CD4-positive, alpha-beta T cell (primary cell): ENCODE data around the gene TLE2. TPM values are rescaled to one million over a fixed set of nuclear protein-coding genes. Genes with fewer than 3 reads are reported as not detected.

Source experiments
- ATAC-seq: fragments of 200-7000 bp; cut with Tn5 transposase; one replicate; pipeline ENCODE4 v1.10.0; 2022; ENCODE audit warnings: mild to moderate bottlenecking; ENCODE audit not compliant: poor library complexity
- CTCF ChIA-PET: fragments of 350-600 bp; sonication (Branson Sonifier 250); formaldehyde crosslinking; loops from one replicate; lab custom pipeline; 2021; ENCODE audit warnings: antibody characterized with exemption, inconsistent platforms; lab: Charles Lee
- POLR2A ChIA-PET: fragments of 350-600 bp; sonication (Branson Sonifier 250); formaldehyde crosslinking; loops from one replicate; lab custom pipeline; 2021; ENCODE audit warnings: antibody characterized with exemption, inconsistent platforms; lab: Charles Lee
- DNase-seq, 14 experiments: peaks; one replicate each; pipeline ENCODE4 v3.0.0-alpha.2; 2013 to 2020; ENCODE audit warnings: mixed read lengths in 2 of 14
- H3K27ac ChIP-seq, 2 donors: one replicate each; pipeline versions ENCODE4 v1.5.1 to v1.7.0; 2013; ENCODE audit warnings: low read length in 2 of 2, low read depth in 1 of 2, mild to moderate bottlenecking in 1 of 2
- H3K27me3 ChIP-seq, 2 experiments: 1 replicate in 1 of 2; 2 replicates in 1 of 2; pipeline versions ENCODE4 v1.6.1 to v1.7.0; 2013; ENCODE audit warnings: low read length in 2 of 2, control low read depth in 1 of 2, mild to moderate bottlenecking in 1 of 2, moderate library complexity in 1 of 2; ENCODE audit not compliant: insufficient read depth in 2 of 2, control insufficient read depth in 1 of 2
- H3K36me3 ChIP-seq: one replicate; pipeline ENCODE4 v1.6.1; 2013; ENCODE audit warnings: low read length, control low read depth; ENCODE audit not compliant: insufficient read depth
- H3K4me1 ChIP-seq: one replicate; pipeline ENCODE4 v1.6.1; 2013; ENCODE audit warnings: low read length, control low read depth; ENCODE audit not compliant: insufficient read depth
- H3K4me3 ChIP-seq: one replicate; pipeline ENCODE4 v1.5.1; 2013; ENCODE audit warnings: mild to moderate bottlenecking, low read length, moderate library complexity
- H3K9me3 ChIP-seq, 2 experiments: 1 replicate in 1 of 2; 2 replicates in 1 of 2; pipeline versions ENCODE4 v1.6.1 to v1.7.0; 2013; ENCODE audit warnings: low read length in 2 of 2, mild to moderate bottlenecking in 2 of 2, control low read depth in 1 of 2, moderate library complexity in 1 of 2; ENCODE audit not compliant: control insufficient read depth in 1 of 2, insufficient read depth in 1 of 2
- H3K27ac Mint-ChIP-seq: one replicate; pipeline ENCODE4 v1.8.0; 2020; ENCODE audit warnings: mixed read lengths
- H3K27me3 Mint-ChIP-seq: one replicate; pipeline ENCODE4 v1.8.0; 2021; ENCODE audit warnings: mixed read lengths
- H3K36me3 Mint-ChIP-seq: one replicate; pipeline ENCODE4 v1.8.0; 2021; ENCODE audit warnings: low read depth, mixed read lengths
- H3K4me1 Mint-ChIP-seq: one replicate; pipeline ENCODE4 v1.8.0; 2021; ENCODE audit warnings: low read depth, mixed read lengths
- H3K4me3 Mint-ChIP-seq: one replicate; pipeline ENCODE4 v1.8.0; 2020; ENCODE audit warnings: mild to moderate bottlenecking, mixed read lengths
- H3K9me3 Mint-ChIP-seq: one replicate; pipeline ENCODE4 v1.8.0; 2020; ENCODE audit warnings: mixed read lengths
- CTCF ChIP-seq: fragments of 200-600 bp; IDR thresholded peaks from one replicate; pipeline ENCODE4 v1.8.0; 2022; ENCODE audit warnings: antibody characterized with exemption, mild to moderate bottlenecking
- intact Hi-C, 2 experiments: fragments of 100-400 bp; cut with DNase I in 1 of 2; cut with micrococcal nuclease in 1 of 2; formaldehyde crosslinking; loops; one replicate each; pipeline versions ENCODE4 v1.15.1 to v1.9.0; 2023 to 2025; cut with DNase I, micrococcal nuclease
- total RNA-seq, 174 experiments: library from RNA in 2 of 174; stranded (reverse) in 2 of 174; gene quantifications; one replicate each; pipeline ENCODE4 v1.2.3 and lab custom pipeline; 2021 to 2026

TLE2 gene
- total RNA-seq, 2 experiments from 2014 or later, result 23.9 to 25.0 TPM

- POLR2A ChIA-PET, result interaction anchor here (1.3 kb wide), 1 partner anchor 11 kb away, joined by 3 read pairs; no protein-coding TSS in a partner anchor
- Histone ChIP-seq H3K4me1 (peaks cover 10% of the 10 kb centered on the region), H3K27ac (no peak overlapping the region), H3K36me3 (no peaks in the 10 kb centered on the region), H3K9me3 (no peaks in the 10 kb centered on the region), H3K27me3 (no peaks in the 10 kb centered on the region), H3K4me3 (no peak overlapping the region)
- H3K27me3 Mint-ChIP-seq, result no peaks in the 10 kb centered on the region
- no peaks in the 10 kb centered on the region for H3K9me3 Mint-ChIP-seq
- no peak overlapping the region for H3K4me3 Mint-ChIP-seq
- no peak overlapping the region for H3K27ac Mint-ChIP-seq
- H3K4me1 Mint-ChIP-seq, result peaks cover 3% of the 10 kb centered on the region
- intact Hi-C loops, result loop anchor here in 1 of 2 experiments (10.0 kb wide), 1 partner anchor 91 kb away; no protein-coding TSS in a partner anchor
- no peaks in the 10 kb centered on the region for H3K36me3 Mint-ChIP-seq
- ATAC-seq (no peak), DNase-seq (no peak)
- CTCF ChIA-PET, result no interaction called here
- TF ChIP-seq CTCF, result no peak
Measured at GRCh38 chr19:3073931-3074595, 45.0 kb upstream of the TLE2 start.

GRCh38 chr19:3073159-3073563 is 44.1 kb upstream of the TLE2 start:
- Histone ChIP-seq H3K4me3 (no peak overlapping the region), H3K9me3 (no peaks in the 10 kb centered on the region), H3K36me3 (no peaks in the 10 kb centered on the region), H3K27me3 (no peaks in the 10 kb centered on the region), H3K27ac (no peak overlapping the region), H3K4me1 (peaks cover 10% of the 10 kb centered on the region)
- DNase-seq (no peak), ATAC-seq (no peak)
- no peaks in the 10 kb centered on the region for H3K36me3 Mint-ChIP-seq
- H3K27ac Mint-ChIP-seq, result no peak overlapping the region
- intact Hi-C loops, result loop anchor here in 1 of 2 experiments (10.0 kb wide), 1 partner anchor 92 kb away; no protein-coding TSS in a partner anchor
- POLR2A ChIA-PET, result interaction anchor here (0.6 to 1.3 kb wide), 3 partner anchors 10 to 324 kb away, joined by 3 to 4 read pairs (median 4); no protein-coding TSS in a partner anchor
- CTCF ChIA-PET, result interaction anchor here (1.1 to 1.7 kb wide), 2 partner anchors 31 to 36 kb away, joined by 5 to 6 read pairs; no protein-coding TSS in a partner anchor
- H3K9me3 Mint-ChIP-seq, result no peaks in the 10 kb centered on the region
- H3K4me1 Mint-ChIP-seq, result peaks cover 3% of the 10 kb centered on the region
- H3K4me3 Mint-ChIP-seq, result no peak overlapping the region
- TF ChIP-seq CTCF, result no peak
- no peaks in the 10 kb centered on the region for H3K27me3 Mint-ChIP-seq

- H3K4me3 ChIP-seq, result no peak overlapping the region
- no peak for DNase-seq
- no peak for ATAC-seq
- H3K4me1 ChIP-seq, result peaks cover 10% of the 10 kb centered on the region
- no peak for TF ChIP-seq CTCF
- H3K36me3 ChIP-seq, result no peaks in the 10 kb centered on the region
- H3K27ac Mint-ChIP-seq, result no peak overlapping the region
- H3K4me1 Mint-ChIP-seq, result peaks cover 7% of the 10 kb centered on the region
- H3K27me3 Mint-ChIP-seq, result no peaks in the 10 kb centered on the region
- H3K27me3 ChIP-seq, result no peaks in the 10 kb centered on the region
- POLR2A ChIA-PET, result no interaction called here
- no peak overlapping the region for H3K4me3 Mint-ChIP-seq
- CTCF ChIA-PET, result interaction anchor here (1.7 kb wide), 1 partner anchor 32 kb away, joined by 6 read pairs; no protein-coding TSS in a partner anchor
- no peak overlapping the region for H3K27ac ChIP-seq
- intact Hi-C loops, result loop anchor here in 1 of 2 experiments (10.0 kb wide), 1 partner anchor 93 kb away; no protein-coding TSS in a partner anchor
- H3K36me3 Mint-ChIP-seq, result no peaks in the 10 kb centered on the region
- no peaks in the 10 kb centered on the region for H3K9me3 ChIP-seq
- no peaks in the 10 kb centered on the region for H3K9me3 Mint-ChIP-seq
Measured at GRCh38 chr19:3071768-3072167, 42.7 kb upstream of the TLE2 start.
